GM23248 (cell line): ENCODE data around the gene UCKL1. TPM values are rescaled to one million over a fixed set of nuclear protein-coding genes. Genes with fewer than 3 reads are reported as not detected.

ENCODE experiments used
- DNase-seq: peaks from one replicate; pipeline ENCODE4 v3.0.0-alpha.2; 2015
- H2AFZ ChIP-seq: fragments of 200-600 bp; sonication (generic); 2 replicates; pipeline ENCODE4 v1.6.1; 2016; ENCODE audit warnings: antibody characterized with exemption
- H3F3A ChIP-seq: fragments of 200-600 bp; sonication (generic); 2 replicates; pipeline ENCODE4 v1.6.1; 2016; ENCODE audit warnings: mild to moderate bottlenecking, antibody characterized with exemption, mixed run types; ENCODE audit not compliant: insufficient read depth
- H3K27ac ChIP-seq: fragments of 200-600 bp; sonication (generic); 2 replicates; pipeline ENCODE4 v1.5.1; 2016; ENCODE audit warnings: mild to moderate bottlenecking
- H3K27me3 ChIP-seq: fragments of 200-600 bp; sonication (generic); replicated peaks from 2 replicates; pipeline ENCODE4 v1.6.1; 2016; ENCODE audit warnings: mild to moderate bottlenecking; ENCODE audit not compliant: insufficient read depth
- H3K36me3 ChIP-seq: fragments of 200-600 bp; sonication (generic); 2 replicates; pipeline ENCODE4 v1.6.1; 2016; ENCODE audit warnings: low read depth, mild to moderate bottlenecking
- H3K4me1 ChIP-seq: fragments of 200-600 bp; sonication (generic); 2 replicates; pipeline ENCODE4 v1.6.1; 2016; ENCODE audit warnings: mild to moderate bottlenecking; ENCODE audit not compliant: insufficient read depth
- H3K4me2 ChIP-seq: fragments of 200-600 bp; sonication (generic); one replicate; pipeline ENCODE4 v1.6.1; 2016; ENCODE audit warnings: mild to moderate bottlenecking; ENCODE audit not compliant: unreplicated experiment
- H3K4me3 ChIP-seq: fragments of 200-600 bp; sonication (generic); 2 replicates; pipeline ENCODE4 v1.5.1; 2016; ENCODE audit warnings: mild to moderate bottlenecking
- H3K79me2 ChIP-seq: fragments of 200-600 bp; sonication (generic); 2 replicates; pipeline ENCODE4 v1.6.1; 2016; ENCODE audit warnings: mild to moderate bottlenecking; ENCODE audit not compliant: insufficient read depth
- H3K9ac ChIP-seq: fragments of 200-600 bp; sonication (generic); 2 replicates; pipeline ENCODE4 v1.6.1; 2016; ENCODE audit warnings: mild to moderate bottlenecking
- H3K9me2 ChIP-seq: fragments of 200-600 bp; sonication (generic); 2 replicates; pipeline ENCODE4 v1.6.1; 2016; ENCODE audit warnings: mixed run types, mild to moderate bottlenecking, moderate library complexity; ENCODE audit not compliant: insufficient read depth
- H3K9me3 ChIP-seq: fragments of 200-600 bp; sonication (generic); one replicate; pipeline ENCODE4 v1.6.1; 2017; ENCODE audit warnings: low read depth
- H4K20me1 ChIP-seq: fragments of 200-600 bp; sonication (generic); 2 replicates; pipeline ENCODE4 v1.6.0; 2016; ENCODE audit not compliant: insufficient read depth
- EZH2 ChIP-seq: fragments of 200-600 bp; sonication (generic); IDR thresholded peaks from 2 replicates; pipeline ENCODE4 v1.6.1; 2018; ENCODE audit warnings: antibody characterized with exemption, mild to moderate bottlenecking; ENCODE audit not compliant: insufficient read depth, poor library complexity, severe bottlenecking
- EZH2phosphoT487 ChIP-seq: fragments of 200-600 bp; sonication (generic); IDR thresholded peaks from 2 replicates; pipeline ENCODE4 v1.6.1; 2018; ENCODE audit warnings: antibody characterized with exemption, moderate library complexity, mild to moderate bottlenecking, low read depth; ENCODE audit not compliant: insufficient read depth
- WGBS, 2 experiments: methylation state at CpG; one replicate each; pipeline ENCODE4 v1.1.6; 2015 to 2017; ENCODE audit warnings: low lambda C conversion rate in 2 of 2, low coverage in 1 of 2; ENCODE audit errors: missing lambda C conversion rate in 2 of 2; 5-methylcytosine and 5-hydroxymethylcytosine counted together
- in situ Hi-C: fragments of 300-500 bp; cut with MboI; formaldehyde crosslinking; loops from 2 replicates; pipeline ENCODE4 v1.15.0; 2020
- polyA plus RNA-seq: library from polyadenylated mRNA; unstranded; fragments of >200 nt; fragmentation: Nextera tagmentation; extraction: Ambion mirVana; gene quantifications from 2 replicates; pipeline ENCODE4 v1.2.1, GENCODE V29; 2016
- total RNA-seq: library from RNA; depleted of rRNA; stranded (reverse); fragments of >200 nt; shearing (Covaris generic); gene quantifications from 2 replicates; pipeline ENCODE4 v1.2.3, GENCODE V29; 2014

Gene UCKL1
- total and polyA plus RNA-seq, 2 experiments from 2014 or later: 17.6 to 33.4 TPM

- Histone ChIP-seq H3K4me1 (no peaks in the 10 kb centered on the region), H3K27me3 (no peaks in the 10 kb centered on the region), H3K4me3 (no peak overlapping the region), H3K9ac (no peak overlapping the region), H3K4me2 (no peak overlapping the region), H3K79me2 (no peaks in the 10 kb centered on the region; the same call in 1 of the 2 replicates), H4K20me1 (no peaks in the 10 kb centered on the region), H3K9me2 (no peaks in the 10 kb centered on the region), H2AFZ (no peak overlapping the region), H3F3A (no peaks in the 10 kb centered on the region), H3K9me3 (no peaks in the 10 kb centered on the region), H3K36me3 (peaks cover 18% of the 10 kb centered on the region; the same call in 1 of the 2 replicates), H3K27ac (no peak overlapping the region)
- no peak for DNase-seq
- TF ChIP-seq EZH2phosphoT487 (no peak), EZH2 (no peak)
- 92 to 93% methylated on average over 12 of the region's 12 CpGs for WGBS, 2 experiments
- in situ Hi-C loops: no loop called here
These were observed 44.7 kb upstream of the UCKL1 start for GRCh38 chr20:64000906-64001305.

GRCh38 chr20:63982937-63983336 is 26.7 kb upstream of the UCKL1 start:
- Histone ChIP-seq H3K4me3 (no peak overlapping the region), H3K4me1 (peaks cover 14% of the 10 kb centered on the region), H3K36me3 (peaks cover 29% of the 10 kb centered on the region), H3K9me2 (no peaks in the 10 kb centered on the region), H3K9me3 (no peaks in the 10 kb centered on the region), H3F3A (no peaks in the 10 kb centered on the region), H3K4me2 (no peak overlapping the region), H4K20me1 (no peaks in the 10 kb centered on the region), H2AFZ (no peak overlapping the region), H3K27me3 (no peaks in the 10 kb centered on the region), H3K27ac (no peak overlapping the region), H3K79me2 (peaks cover 47% of the 10 kb centered on the region), H3K9ac (no peak overlapping the region)
- no peak for DNase-seq
- TF ChIP-seq EZH2 (no peak), EZH2phosphoT487 (no peak)
- 87 to 91% methylated on average over 14 of the region's 14 CpGs for WGBS, 2 experiments
- in situ Hi-C loops: no loop called here

GRCh38 chr20:63980806-63981728 is 24.9 kb upstream of the UCKL1 start, which contains the start of gene PRPF6:
PRPF6 (plus strand) TSS chr20:63981132; CDS start chr20:63981246, 114 bp downstream.
- TF ChIP-seq EZH2 (no peak), EZH2phosphoT487 (no peak)
- H3K9me2 ChIP-seq: no peaks in the 10 kb centered on the region
- H3K4me1 ChIP-seq: peaks cover 14% of the 10 kb centered on the region
- peak within 1 kb of the TSS; percentile 88 for H3K4me3 ChIP-seq
- no peaks in the 10 kb centered on the region for H3K27me3 ChIP-seq
- in situ Hi-C loops: no loop called here
- H3K79me2 ChIP-seq: peaks cover 47% of the 10 kb centered on the region
- no peaks in the 10 kb centered on the region for H4K20me1 ChIP-seq
- H2AFZ ChIP-seq: peak within 1 kb of the TSS; percentile 84
- DNase-seq: peak; percentile 99
- H3K9ac ChIP-seq: peak within 1 kb of the TSS; percentile 88
- 1% methylated on average over 61 to 70 of the region's 75 CpGs for WGBS, 2 experiments
- no peaks in the 10 kb centered on the region for H3F3A ChIP-seq
- H3K36me3 ChIP-seq: peaks cover 24% of the 10 kb centered on the region
- no peaks in the 10 kb centered on the region for H3K9me3 ChIP-seq
- peak within 1 kb of the TSS; percentile 61 for H3K27ac ChIP-seq
- peak within 1 kb of the TSS; percentile 94 for H3K4me2 ChIP-seq

GRCh38 chr20:63980317-63980805 is 24.1 kb upstream of the UCKL1 start:
- H3K4me1 ChIP-seq: peaks cover 14% of the 10 kb centered on the region
- no peaks in the 10 kb centered on the region for H3K27me3 ChIP-seq
- WGBS, 2 experiments: 74 to 75% methylated on average over 15 of the region's 15 CpGs
- peak overlapping the region; percentile 88; the same call in 1 of the 2 replicates for H3K9ac ChIP-seq
- H3K4me3 ChIP-seq: peak overlapping the region; percentile 88
- H3F3A ChIP-seq: no peaks in the 10 kb centered on the region
- H3K36me3 ChIP-seq: peaks cover 18% of the 10 kb centered on the region
- no peaks in the 10 kb centered on the region for H3K9me3 ChIP-seq
- TF ChIP-seq EZH2phosphoT487 (no peak), EZH2 (no peak)
- no peak for DNase-seq
- peaks cover 42% of the 10 kb centered on the region for H3K79me2 ChIP-seq
- no peaks in the 10 kb centered on the region for H3K9me2 ChIP-seq
- peak overlapping the region; percentile 60 for H3K4me2 ChIP-seq
- in situ Hi-C loops: no loop called here
- H2AFZ ChIP-seq: peak overlapping the region; percentile 84
- H4K20me1 ChIP-seq: no peaks in the 10 kb centered on the region
- no peak overlapping the region for H3K27ac ChIP-seq
